PFSK-1 (cell line): Measurements from ENCODE around the gene NRXN3.

Experiments
- POLR2AphosphoS5 ChIP-seq: IDR thresholded peaks from 2 replicates; pipeline ENCODE4 v1.6.1; 2012; ENCODE audit warnings: low read depth, mild to moderate bottlenecking, control low read depth, low read length, moderate library complexity
- REST ChIP-seq, 2 experiments: IDR thresholded peaks; 2 replicates each; pipeline versions ENCODE4 v1.6.1 to v1.8.0; 2011 to 2012; ENCODE audit warnings: low read depth in 2 of 2, low read length in 2 of 2, control low read depth in 1 of 2, inconsistent platforms in 1 of 2, mild to moderate bottlenecking in 1 of 2, moderate library complexity in 1 of 2; ENCODE audit not compliant: insufficient read depth in 1 of 2
- TAF1 ChIP-seq: IDR thresholded peaks from 2 replicates; pipeline ENCODE4 v1.6.1; 2012; ENCODE audit warnings: low read length, control low read depth, borderline replicate concordance; ENCODE audit not compliant: insufficient read depth

GRCh38 chr14:79279645-79280597, 1109.7 kb downstream of the NRXN3 start:
- TF ChIP-seq POLR2AphosphoS5 (no peak), TAF1 (no peak), REST (IDR thresholded peaks at IDR 0.05; ENCODE audit: insufficient read depth in 1 of 2, low read depth in 2 of 2, low read length in 2 of 2) (no peak)
